GM12878 (cell line): ENCODE data around the gene EEF2K. TPM values are rescaled to one million over a fixed set of nuclear protein-coding genes. Genes with fewer than 3 reads are reported as not detected.

Experiments used
- ATAC-seq: fragments of 200-7000 bp; cut with Tn5 transposase; 3 replicates; pipeline ENCODE4 v1.9.1; 2020; ENCODE audit warnings: mild to moderate bottlenecking, moderate library complexity
- BruUV-seq: library from RNA; stranded (reverse); fragments of 400-500 nt; replicated peaks from 2 replicates; lab custom pipeline; 2021; lab: Mats Ljungman, UMichigan
- CTCF ChIA-PET: fragments of 300-600 bp; sonication (Branson Sonifier 250); formaldehyde crosslinking; extraction: SDS; loops from one replicate; lab custom pipeline; 2021; ENCODE audit warnings: inconsistent platforms; lab: Yijun Ruan, JAX
- POLR2A ChIA-PET: fragments of 350-600 bp; formaldehyde crosslinking; extraction: SDS; loops from one replicate; lab custom pipeline; 2021; ENCODE audit warnings: inconsistent platforms; lab: Charles Lee
- RAD21 ChIA-PET: fragments of 300-600 bp; sonication (Branson Sonifier 250); formaldehyde crosslinking; loops from one replicate; lab custom pipeline; 2023; ENCODE audit warnings: antibody characterized with exemption; ENCODE audit not compliant: unreplicated experiment; lab: Charles Lee
- SMC1A ChIA-PET: fragments of 300-600 bp; sonication (Branson Sonifier 250); formaldehyde crosslinking; loops from one replicate; lab custom pipeline; 2023; ENCODE audit not compliant: unreplicated experiment, uncharacterized antibody; lab: Charles Lee
- DNase-seq: peaks from one replicate; pipeline ENCODE4 v3.0.0-alpha.2; 2011; ENCODE audit warnings: low read depth, low spot score
- FAIRE-seq: peaks from 3 replicates; lab custom pipeline; 2011; peaks lifted over from hg19 to GRCh38; lab: Jason Lieb, UNC
- H2AFZ ChIP-seq: 2 replicates; pipeline ENCODE4 v1.6.0; 2011; ENCODE audit warnings: low read depth, low read length, control low read depth; ENCODE audit not compliant: control insufficient read depth
- H3K27ac ChIP-seq: 2 replicates; pipeline ENCODE4 v1.5.1; 2011; ENCODE audit warnings: control low read depth; ENCODE audit not compliant: control insufficient read depth, insufficient read depth
- H3K27me3 ChIP-seq, 2 experiments: replicated peaks in 1 of 2; 2 replicates each; pipeline versions ENCODE4 v1.6.0 to v1.6.1; 2011; ENCODE audit warnings: low read length in 1 of 2; ENCODE audit not compliant: control insufficient read depth in 2 of 2, insufficient read depth in 2 of 2
- H3K36me3 ChIP-seq, 2 experiments: 2 replicates each; pipeline ENCODE4 v1.5.1; 2011; ENCODE audit warnings: low read length in 1 of 2; ENCODE audit not compliant: control insufficient read depth in 2 of 2, insufficient read depth in 2 of 2
- H3K4me1 ChIP-seq: 2 replicates; pipeline ENCODE4 v1.6.1; 2011; ENCODE audit warnings: mild to moderate bottlenecking, low read length, moderate library complexity, mixed read lengths; ENCODE audit not compliant: control insufficient read depth, insufficient read depth
- H3K4me2 ChIP-seq: 2 replicates; pipeline ENCODE4 v1.6.0; 2011; ENCODE audit warnings: control low read depth; ENCODE audit not compliant: control insufficient read depth, insufficient read depth
- H3K4me3 ChIP-seq: fragments of 200-600 bp; sonication (generic); 2 replicates; pipeline ENCODE4 v1.5.1; 2016
- H3K79me2 ChIP-seq: 2 replicates; pipeline ENCODE4 v1.6.0; 2011; ENCODE audit warnings: low read length; ENCODE audit not compliant: control insufficient read depth, insufficient read depth
- H3K9ac ChIP-seq: 2 replicates; pipeline ENCODE4 v1.8.0; 2011; ENCODE audit warnings: low read length, control low read depth, mixed read lengths; ENCODE audit not compliant: control insufficient read depth, insufficient read depth
- H3K9me3 ChIP-seq: replicated peaks from 3 replicates; pipeline ENCODE4 v1.5.1; 2011; ENCODE audit warnings: mild to moderate bottlenecking, low read length; ENCODE audit not compliant: control insufficient read depth, insufficient read depth
- H4K20me1 ChIP-seq: 2 replicates; pipeline ENCODE4 v1.6.0; 2011; ENCODE audit not compliant: control insufficient read depth, insufficient read depth
- ZNF217 ChIP-seq: fragments of 450-650 bp; IDR thresholded peaks from 2 replicates; pipeline ENCODE4 v1.6.1; 2017; ENCODE audit warnings: antibody characterized with exemption, mild to moderate bottlenecking
- WGBS: methylation state at CpG from one replicate; pipeline ENCODE4 v1.1.6; 2016; ENCODE audit warnings: low lambda C conversion rate; ENCODE audit not compliant: insufficient replicate concordance, insufficient coverage; ENCODE audit errors: missing lambda C conversion rate; 5-methylcytosine and 5-hydroxymethylcytosine counted together
- in situ Hi-C: fragments of 300-500 bp; cut with MboI; formaldehyde crosslinking; loops from 9 replicates; pipeline ENCODE4 v1.14.3; 2018; ENCODE audit warnings: mixed read lengths
- intact Hi-C: fragments of 100-400 bp; cut with micrococcal nuclease; formaldehyde crosslinking; loops from one replicate; pipeline ENCODE4 v1.14.2; 2022; ENCODE audit not compliant: unreplicated experiment
- polyA plus RNA-seq, 11 experiments: library from polyadenylated mRNA; depleted of rRNA in 4 of 11; unstranded in 6 of 11; stranded (reverse) in 5 of 11; fragments of >200 nt; fragmentation: Nextera tagmentation in 4 of 11; fragmentation: Illumina TruSeq in 1 of 11; extraction: Ambion mirVana in 4 of 11; extraction: Trizol in 1 of 11; gene quantifications; 1 replicate in 1 of 11; 2 replicates in 10 of 11; pipeline versions ENCODE4 v1.2.1 to v1.2.3, GENCODE V29; 2011 to 2016; ENCODE audit warnings: inconsistent platforms in 2 of 11, missing spikeins in 2 of 11, low read depth in 1 of 11
- total RNA-seq, 4 experiments: library from RNA; depleted of rRNA in 3 of 4; stranded (reverse); fragments of >200 nt in 3 of 4; fragmentation: Illumina TruSeq in 1 of 4; extraction: Trizol in 1 of 4; gene quantifications; 2 replicates each; pipeline versions ENCODE4 v1.2.1 to v1.2.3, GENCODE V29; 2013 to 2021
- TF ChIP-seq, protein P1 (sequence below): fragments of 450-650 bp; formaldehyde crosslinking; IDR thresholded peaks from 2 replicates; pipeline ENCODE4 v1.5.0; 2022; ENCODE audit warnings: mild to moderate bottlenecking, missing genetic modification characterization

Gene EEF2K
- total and polyA plus RNA-seq, 10 of the 15 experiments (the other 5 are each of a cell fraction or from before 2014, with no cell fraction given): 2.0 to 29.6 (median 12.2) TPM

DNA sequence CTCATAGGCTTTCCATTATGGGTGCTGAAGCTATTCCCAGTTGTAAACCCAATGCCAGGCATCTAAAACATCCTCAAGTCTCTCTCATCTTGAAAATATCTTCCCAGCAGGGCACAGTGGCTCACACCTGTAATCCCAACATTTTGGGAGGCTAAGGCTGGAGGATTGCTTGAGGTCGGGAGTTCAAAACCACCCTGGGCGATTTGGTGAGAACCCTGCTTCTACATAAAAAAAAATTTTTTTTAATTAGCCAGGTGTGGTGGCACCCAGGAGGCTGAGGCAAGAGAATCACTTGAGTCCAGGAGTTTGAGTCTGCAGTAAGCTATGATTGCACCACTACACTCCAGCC is 13.0 kb upstream of the EEF2K start:
- DNase-seq (no peak), ATAC-seq (no peak), FAIRE-seq (no peak)
- peak overlapping the region; percentile 90 for H3K4me2 ChIP-seq
- no TSS peak for BruUV-seq
- H3K27ac ChIP-seq: 0 out of 2 replicates have a peak overlapping the region, but pooled peaks have one; percentile 90
- in situ Hi-C loops (no loop called here), intact Hi-C loops (loop anchor here (5.0 kb wide), 1 partner anchor 179 kb away; the partner anchor contains the start of gene CDR2)
- RAD21 ChIA-PET: interaction anchor here (1.0 to 7.8 kb wide), 4 partner anchors 13 to 191 kb away, joined by 4 to 74 read pairs (median 36); partner anchors contain the start of genes EEF2K and POLR3E
- POLR2A ChIA-PET: interaction anchor here (1.3 to 6.0 kb wide), 4 partner anchors 13 to 104 kb away, joined by 3 to 104 read pairs (median 16); partner anchors contain the start of genes EEF2K and POLR3E
- no peaks in the 10 kb centered on the region for H3K79me2 ChIP-seq
- H3K27me3 ChIP-seq: no peaks in the 10 kb centered on the region
- H4K20me1 ChIP-seq: no peaks in the 10 kb centered on the region
- TF ChIP-seq, protein P1, sequence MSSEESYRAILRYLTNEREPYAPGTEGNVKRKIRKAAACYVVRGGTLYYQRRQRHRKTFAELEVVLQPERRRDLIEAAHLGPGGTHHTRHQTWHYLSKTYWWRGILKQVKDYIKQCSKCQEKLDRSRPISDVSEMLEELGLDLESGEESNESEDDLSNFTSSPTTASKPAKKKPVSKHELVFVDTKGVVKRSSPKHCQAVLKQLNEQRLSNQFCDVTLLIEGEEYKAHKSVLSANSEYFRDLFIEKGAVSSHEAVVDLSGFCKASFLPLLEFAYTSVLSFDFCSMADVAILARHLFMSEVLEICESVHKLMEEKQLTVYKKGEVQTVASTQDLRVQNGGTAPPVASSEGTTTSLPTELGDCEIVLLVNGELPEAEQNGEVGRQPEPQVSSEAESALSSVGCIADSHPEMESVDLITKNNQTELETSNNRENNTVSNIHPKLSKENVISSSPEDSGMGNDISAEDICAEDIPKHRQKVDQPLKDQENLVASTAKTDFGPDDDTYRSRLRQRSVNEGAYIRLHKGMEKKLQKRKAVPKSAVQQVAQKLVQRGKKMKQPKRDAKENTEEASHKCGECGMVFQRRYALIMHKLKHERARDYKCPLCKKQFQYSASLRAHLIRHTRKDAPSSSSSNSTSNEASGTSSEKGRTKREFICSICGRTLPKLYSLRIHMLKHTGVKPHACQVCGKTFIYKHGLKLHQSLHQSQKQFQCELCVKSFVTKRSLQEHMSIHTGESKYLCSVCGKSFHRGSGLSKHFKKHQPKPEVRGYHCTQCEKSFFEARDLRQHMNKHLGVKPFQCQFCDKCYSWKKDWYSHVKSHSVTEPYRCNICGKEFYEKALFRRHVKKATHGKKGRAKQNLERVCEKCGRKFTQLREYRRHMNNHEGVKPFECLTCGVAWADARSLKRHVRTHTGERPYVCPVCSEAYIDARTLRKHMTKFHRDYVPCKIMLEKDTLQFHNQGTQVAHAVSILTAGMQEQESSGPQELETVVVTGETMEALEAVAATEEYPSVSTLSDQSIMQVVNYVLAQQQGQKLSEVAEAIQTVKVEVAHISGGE (CRISPR knock-in tag): no peak
- TF ChIP-seq ZNF217: 0 out of 2 replicates have a peak, but pooled peaks have one; percentile 25
- H3K9ac ChIP-seq: no peak overlapping the region
- SMC1A ChIA-PET: interaction anchor here (3.8 to 9.0 kb wide), 3 partner anchors 12 to 105 kb away, joined by 21 to 86 read pairs (median 24); partner anchors contain the start of genes EEF2K and POLR3E
- no peaks in the 10 kb centered on the region for H3K9me3 ChIP-seq
- CTCF ChIA-PET: interaction anchor here (1.2 to 8.4 kb wide), 6 partner anchors 8 to 185 kb away, joined by 3 to 132 read pairs (median 8); partner anchors contain the start of genes EEF2K, MOSMO and POLR3E
- peaks cover 43% of the 10 kb centered on the region for H3K4me1 ChIP-seq
- no peaks in the 10 kb centered on the region for H3K36me3 ChIP-seq
- no peak overlapping the region for H3K4me3 ChIP-seq
- H2AFZ ChIP-seq: no peak overlapping the region
- 71% methylated on average over 2 of the region's 2 CpGs for WGBS
